Measurements from ENCODE around the gene PSMC4. TPM values are rescaled to one million over a fixed set of nuclear protein-coding genes. Genes with fewer than 3 reads are reported as not detected.

The PSMC4 gene
- total RNA-seq, 4 donors from 2014 or later = 78.0 to 92.5 (median 87.7) TPM

DNA sequence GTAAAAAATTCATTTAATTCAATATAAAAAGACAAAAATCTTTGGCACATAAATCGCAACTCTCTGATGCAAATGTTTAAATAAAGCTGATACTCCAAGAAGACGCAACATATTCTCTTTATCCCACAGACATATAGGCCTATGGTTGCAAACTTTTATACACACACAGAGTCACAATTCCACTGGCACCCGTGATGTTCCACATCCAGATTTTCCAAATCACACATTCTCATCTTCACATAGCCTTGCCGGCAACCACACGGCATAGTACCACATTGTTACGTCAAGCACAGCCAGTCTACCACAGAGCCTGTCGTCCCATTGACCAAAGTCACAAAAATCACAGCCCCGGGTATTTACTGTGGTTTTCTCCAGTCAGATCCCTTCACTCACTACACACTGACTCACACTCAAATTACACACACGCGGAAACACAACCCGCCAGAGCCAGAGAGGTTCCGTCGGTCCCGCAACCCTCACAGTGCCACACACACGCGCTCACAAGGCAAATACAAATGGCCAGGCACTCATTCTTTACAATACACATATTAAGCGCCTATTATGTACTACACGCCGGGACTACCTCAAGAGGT is 25.3 kb downstream of the PSMC4 start:
- intact Hi-C loops (cut with DNase I; ENCODE audit: low total_unique reads) = no loop called here
- DNase-seq (ENCODE audit: low spot score in 2 of 2) = peak in 1 of 2 donors; percentile 21
- 8 to 9% methylated on average over 19 of the region's 19 CpGs for WGBS, 2 donors
- H3K4me3 ChIP-seq (ENCODE audit: low read depth, poor library complexity, severe bottlenecking) = peak overlapping the region; percentile 62
- TF ChIP-seq, protein P1, sequence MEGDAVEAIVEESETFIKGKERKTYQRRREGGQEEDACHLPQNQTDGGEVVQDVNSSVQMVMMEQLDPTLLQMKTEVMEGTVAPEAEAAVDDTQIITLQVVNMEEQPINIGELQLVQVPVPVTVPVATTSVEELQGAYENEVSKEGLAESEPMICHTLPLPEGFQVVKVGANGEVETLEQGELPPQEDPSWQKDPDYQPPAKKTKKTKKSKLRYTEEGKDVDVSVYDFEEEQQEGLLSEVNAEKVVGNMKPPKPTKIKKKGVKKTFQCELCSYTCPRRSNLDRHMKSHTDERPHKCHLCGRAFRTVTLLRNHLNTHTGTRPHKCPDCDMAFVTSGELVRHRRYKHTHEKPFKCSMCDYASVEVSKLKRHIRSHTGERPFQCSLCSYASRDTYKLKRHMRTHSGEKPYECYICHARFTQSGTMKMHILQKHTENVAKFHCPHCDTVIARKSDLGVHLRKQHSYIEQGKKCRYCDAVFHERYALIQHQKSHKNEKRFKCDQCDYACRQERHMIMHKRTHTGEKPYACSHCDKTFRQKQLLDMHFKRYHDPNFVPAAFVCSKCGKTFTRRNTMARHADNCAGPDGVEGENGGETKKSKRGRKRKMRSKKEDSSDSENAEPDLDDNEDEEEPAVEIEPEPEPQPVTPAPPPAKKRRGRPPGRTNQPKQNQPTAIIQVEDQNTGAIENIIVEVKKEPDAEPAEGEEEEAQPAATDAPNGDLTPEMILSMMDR (IDR thresholded peaks at IDR 0.05) = no peak
- no peak for TF ChIP-seq POLR2A (IDR thresholded peaks at IDR 0.05)

DNA sequence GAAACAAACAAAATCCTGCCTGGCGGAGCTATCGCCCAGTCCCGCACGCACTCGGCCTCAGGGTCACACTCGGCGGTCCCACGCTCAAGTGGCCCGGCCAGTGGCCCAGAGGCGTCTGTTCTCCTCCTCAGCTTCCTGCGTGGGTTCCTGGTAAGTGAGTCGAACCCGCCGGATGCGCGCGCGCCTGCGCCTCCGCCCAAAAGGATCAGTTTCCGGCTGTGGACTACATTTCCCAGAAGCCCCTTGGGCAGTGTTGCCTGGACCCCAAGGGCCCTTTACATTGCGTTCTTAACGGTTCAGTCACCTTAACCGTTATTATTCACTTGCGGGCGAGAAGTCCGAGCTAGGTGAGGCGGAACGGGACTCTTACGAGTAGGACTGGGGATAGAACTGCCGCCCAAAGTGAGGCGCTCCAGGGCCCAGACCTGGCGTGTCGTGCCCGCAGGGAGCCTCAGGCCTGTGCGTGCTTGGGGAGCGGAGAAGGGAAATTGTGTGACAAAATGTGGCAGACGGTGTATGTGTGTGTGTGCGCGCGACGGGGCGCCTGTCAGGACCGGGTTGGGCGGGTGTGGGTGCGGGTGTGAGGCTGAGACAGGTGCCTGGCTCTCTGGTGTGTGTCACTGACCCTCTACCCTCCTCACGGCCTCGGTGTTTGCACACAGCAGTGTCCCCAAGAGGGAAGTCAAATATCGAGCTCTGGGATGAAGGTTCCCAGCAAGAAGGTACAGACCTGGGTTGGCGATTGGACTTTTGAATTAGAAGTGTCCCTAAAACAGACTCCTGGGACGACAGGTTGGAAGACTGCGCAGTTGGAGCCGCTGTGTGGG is 26.1 kb downstream of the PSMC4 start, which contains the start of gene ZNF546:
Gene ZNF546, plus strand, starts transcription at position 250 of the 827 bp plus-strand sequence. CDS start 1,267 bp downstream, outside the sequence.
- intact Hi-C loops (cut with DNase I; ENCODE audit: low total_unique reads) = no loop called here
- 4% methylated on average over 47 to 49 of the region's 53 CpGs for WGBS, 2 donors
- TF ChIP-seq, protein P1 (IDR thresholded peaks at IDR 0.05) = no peak
- peak in 1 of 2 donors; percentile 74 for TF ChIP-seq POLR2A (IDR thresholded peaks at IDR 0.05)
- DNase-seq (ENCODE audit: low spot score in 2 of 2) = peak; percentile 91 to 99
- peak within 1 kb of the TSS; percentile 62 for H3K4me3 ChIP-seq (ENCODE audit: low read depth, poor library complexity, severe bottlenecking)

DNA sequence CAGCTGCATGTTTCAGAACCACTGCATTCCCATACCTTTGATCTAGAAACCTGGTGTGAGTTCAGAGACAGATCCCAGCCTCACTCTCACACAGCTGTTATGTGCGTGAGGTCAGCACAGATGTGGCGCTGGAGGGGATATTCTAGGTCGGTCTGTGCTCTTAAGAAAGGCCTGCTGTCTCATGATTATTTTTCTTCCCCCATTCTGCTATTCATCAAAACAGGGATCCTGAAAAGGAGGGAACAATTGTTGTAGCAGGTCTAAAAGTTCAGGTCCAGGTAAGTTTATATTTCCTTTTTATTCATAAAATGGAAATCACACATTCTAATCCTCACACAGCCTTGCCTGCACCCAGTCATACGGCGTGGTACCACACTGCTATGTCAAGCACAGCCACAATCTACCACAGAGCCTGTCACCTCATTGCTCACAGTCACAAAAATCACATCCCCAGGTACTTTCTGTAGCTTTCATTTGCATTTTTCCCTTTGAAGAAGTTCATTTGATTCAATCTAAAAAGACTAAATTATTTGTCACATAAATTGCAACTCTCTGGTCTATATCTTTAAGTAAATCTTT is 26.8 kb downstream of the PSMC4 start:
- intact Hi-C loops (cut with DNase I; ENCODE audit: low total_unique reads) = no loop called here

DNA sequence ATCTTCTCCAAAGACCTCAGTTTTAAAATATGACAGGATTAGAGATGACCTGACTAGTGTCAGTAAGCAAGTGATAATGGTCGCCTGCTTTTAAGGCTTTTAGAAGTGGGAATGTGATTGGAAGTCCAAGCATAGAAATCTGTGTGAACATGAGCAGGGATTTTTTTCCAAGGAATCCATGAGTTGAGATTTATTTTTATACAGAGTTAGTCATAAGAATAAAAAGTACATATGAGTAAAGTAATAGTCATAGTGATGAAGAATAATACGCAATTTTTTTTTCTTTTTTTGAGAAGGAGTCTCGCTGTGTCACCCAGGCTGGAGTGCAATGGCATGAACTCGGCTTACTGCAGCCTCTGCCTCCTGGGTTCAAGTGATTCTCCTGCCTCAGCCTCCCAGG is 27.5 kb downstream of the PSMC4 start:
- DNase-seq (ENCODE audit: low spot score in 2 of 2) = no peak
- intact Hi-C loops (cut with DNase I; ENCODE audit: low total_unique reads) = no loop called here
- H3K4me3 ChIP-seq (ENCODE audit: low read depth, poor library complexity, severe bottlenecking) = no peak overlapping the region
- TF ChIP-seq, protein P1 (IDR thresholded peaks at IDR 0.05) = no peak
- no peak for TF ChIP-seq POLR2A (IDR thresholded peaks at IDR 0.05)
- 80 to 92% methylated on average over 4 of the region's 4 CpGs for WGBS, 2 donors

More for the DNA sequence above, 26.8 kb downstream of the PSMC4 start:
- no peak for DNase-seq (ENCODE audit: low spot score in 2 of 2)
- 73 to 80% methylated on average over 5 of the region's 5 CpGs for WGBS, 2 donors
- TF ChIP-seq, protein P1 (IDR thresholded peaks at IDR 0.05) = no peak
- TF ChIP-seq POLR2A (IDR thresholded peaks at IDR 0.05) = no peak
- peak overlapping the region; percentile 62 for H3K4me3 ChIP-seq (ENCODE audit: low read depth, poor library complexity, severe bottlenecking)

DNA sequence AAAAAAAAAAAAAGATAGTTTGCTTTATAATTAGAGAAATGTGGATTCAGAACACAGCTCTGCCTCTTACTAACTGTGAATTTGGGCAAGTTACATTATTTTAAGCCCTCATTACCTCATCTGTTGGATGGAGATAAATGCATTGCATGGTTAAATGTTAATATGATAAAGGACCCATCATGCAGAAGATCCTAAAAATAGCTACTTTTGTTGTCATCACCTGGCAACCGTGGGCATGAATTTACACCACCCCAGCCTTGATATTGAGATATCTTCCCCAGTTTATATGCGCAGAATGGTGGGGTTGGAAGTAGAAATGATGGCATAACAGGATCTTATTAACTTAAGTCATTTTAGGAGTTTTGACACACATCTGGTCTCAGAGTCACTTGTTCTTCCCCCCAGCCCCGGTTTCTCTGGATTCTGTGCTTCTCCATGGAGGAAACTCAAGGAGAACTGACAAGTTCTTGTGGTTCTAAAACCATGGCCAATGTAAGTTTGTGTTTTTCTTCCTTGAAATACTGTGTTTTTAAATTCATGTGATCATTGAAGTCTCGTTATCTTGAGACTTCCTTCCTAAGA is 34.8 kb downstream of the PSMC4 start:
- TF ChIP-seq POLR2A (IDR thresholded peaks at IDR 0.05) = no peak
- TF ChIP-seq, protein P1 (IDR thresholded peaks at IDR 0.05) = no peak
- intact Hi-C loops (cut with DNase I; ENCODE audit: low total_unique reads) = no loop called here
- DNase-seq (ENCODE audit: low spot score in 2 of 2) = no peak
- 83 to 84% methylated on average over 4 of the region's 4 CpGs for WGBS, 2 donors
- H3K4me3 ChIP-seq (ENCODE audit: low read depth, poor library complexity, severe bottlenecking) = no peak overlapping the region

Data from lower leg skin (tissue), 4 donors.